Dedifferentiated amniotic fluid mesenchymal stem cell (primary cell): Measurements from ENCODE around the gene PPP1R1C.

Experiments
- DNase-seq: peaks from one replicate; pipeline ENCODE4 v3.0.0-alpha.2; 2016; ENCODE audit errors: extremely low spot score

The PPP1R1C gene

GRCh38 chr2:182062329-182062972 is 76.8 kb downstream of the PPP1R1C start:
- no peak for DNase-seq

- DNase-seq: no peak
Measured at GRCh38 chr2:182064019-182064778, 78.5 kb downstream of the PPP1R1C start.

- peak; percentile 75 for DNase-seq
Measured at GRCh38 chr2:182066400-182067087, 80.9 kb downstream of the PPP1R1C start.

GRCh38 chr2:182067393-182067792 is 81.7 kb downstream of the PPP1R1C start:
- DNase-seq: no peak

- no peak for DNase-seq
Measured at GRCh38 chr2:182068811-182069210, 83.2 kb downstream of the PPP1R1C start.

GRCh38 chr2:182069416-182069815 is 83.8 kb downstream of the PPP1R1C start:
- DNase-seq: no peak

GRCh38 chr2:182069908-182070307 is 84.3 kb downstream of the PPP1R1C start:
- DNase-seq: no peak

GRCh38 chr2:182070736-182071135 is 85.1 kb downstream of the PPP1R1C start:
- no peak for DNase-seq

GRCh38 chr2:182072861-182073260 is 87.2 kb downstream of the PPP1R1C start:
- no peak for DNase-seq

GRCh38 chr2:182073613-182074012 is 88.0 kb downstream of the PPP1R1C start:
- DNase-seq: no peak

GRCh38 chr2:182077023-182077422 is 91.4 kb downstream of the PPP1R1C start:
- no peak for DNase-seq

- peak; percentile 92 for DNase-seq
Measured at GRCh38 chr2:182077448-182078142, 91.9 kb downstream of the PPP1R1C start.

GRCh38 chr2:182078988-182079602 is 93.4 kb downstream of the PPP1R1C start:
- DNase-seq: no peak

GRCh38 chr2:182080493-182080892 is 94.8 kb downstream of the PPP1R1C start:
- no peak for DNase-seq

- no peak for DNase-seq
Measured at GRCh38 chr2:182081602-182082260, 96.1 kb downstream of the PPP1R1C start.

GRCh38 chr2:182088681-182089320 is 103.1 kb downstream of the PPP1R1C start:
- DNase-seq: no peak

GRCh38 chr2:182090486-182090885 is 104.8 kb downstream of the PPP1R1C start:
- no peak for DNase-seq

- DNase-seq: no peak
Measured at GRCh38 chr2:182097571-182098164, 112.0 kb downstream of the PPP1R1C start.

GRCh38 chr2:182098648-182099047 is 113.0 kb downstream of the PPP1R1C start:
- no peak for DNase-seq

GRCh38 chr2:182101263-182101662 is 115.6 kb downstream of the PPP1R1C start:
- DNase-seq: no peak
